ENCODE measurements around the gene RPGR. TPM values are rescaled to one million over a fixed set of nuclear protein-coding genes. Genes with fewer than 3 reads are reported as not detected.

The RPGR gene, protein sequence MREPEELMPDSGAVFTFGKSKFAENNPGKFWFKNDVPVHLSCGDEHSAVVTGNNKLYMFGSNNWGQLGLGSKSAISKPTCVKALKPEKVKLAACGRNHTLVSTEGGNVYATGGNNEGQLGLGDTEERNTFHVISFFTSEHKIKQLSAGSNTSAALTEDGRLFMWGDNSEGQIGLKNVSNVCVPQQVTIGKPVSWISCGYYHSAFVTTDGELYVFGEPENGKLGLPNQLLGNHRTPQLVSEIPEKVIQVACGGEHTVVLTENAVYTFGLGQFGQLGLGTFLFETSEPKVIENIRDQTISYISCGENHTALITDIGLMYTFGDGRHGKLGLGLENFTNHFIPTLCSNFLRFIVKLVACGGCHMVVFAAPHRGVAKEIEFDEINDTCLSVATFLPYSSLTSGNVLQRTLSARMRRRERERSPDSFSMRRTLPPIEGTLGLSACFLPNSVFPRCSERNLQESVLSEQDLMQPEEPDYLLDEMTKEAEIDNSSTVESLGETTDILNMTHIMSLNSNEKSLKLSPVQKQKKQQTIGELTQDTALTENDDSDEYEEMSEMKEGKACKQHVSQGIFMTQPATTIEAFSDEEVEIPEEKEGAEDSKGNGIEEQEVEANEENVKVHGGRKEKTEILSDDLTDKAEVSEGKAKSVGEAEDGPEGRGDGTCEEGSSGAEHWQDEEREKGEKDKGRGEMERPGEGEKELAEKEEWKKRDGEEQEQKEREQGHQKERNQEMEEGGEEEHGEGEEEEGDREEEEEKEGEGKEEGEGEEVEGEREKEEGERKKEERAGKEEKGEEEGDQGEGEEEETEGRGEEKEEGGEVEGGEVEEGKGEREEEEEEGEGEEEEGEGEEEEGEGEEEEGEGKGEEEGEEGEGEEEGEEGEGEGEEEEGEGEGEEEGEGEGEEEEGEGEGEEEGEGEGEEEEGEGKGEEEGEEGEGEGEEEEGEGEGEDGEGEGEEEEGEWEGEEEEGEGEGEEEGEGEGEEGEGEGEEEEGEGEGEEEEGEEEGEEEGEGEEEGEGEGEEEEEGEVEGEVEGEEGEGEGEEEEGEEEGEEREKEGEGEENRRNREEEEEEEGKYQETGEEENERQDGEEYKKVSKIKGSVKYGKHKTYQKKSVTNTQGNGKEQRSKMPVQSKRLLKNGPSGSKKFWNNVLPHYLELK
- 6.8 and 14.3 TPM in 2 replicates for polyA plus RNA-seq (2014; cell fraction: cytosol; rRNA removed)
- polyA plus RNA-seq (2014; cell fraction: nucleus; rRNA removed): 12.9 and 16.3 TPM in 2 replicates

DNA sequence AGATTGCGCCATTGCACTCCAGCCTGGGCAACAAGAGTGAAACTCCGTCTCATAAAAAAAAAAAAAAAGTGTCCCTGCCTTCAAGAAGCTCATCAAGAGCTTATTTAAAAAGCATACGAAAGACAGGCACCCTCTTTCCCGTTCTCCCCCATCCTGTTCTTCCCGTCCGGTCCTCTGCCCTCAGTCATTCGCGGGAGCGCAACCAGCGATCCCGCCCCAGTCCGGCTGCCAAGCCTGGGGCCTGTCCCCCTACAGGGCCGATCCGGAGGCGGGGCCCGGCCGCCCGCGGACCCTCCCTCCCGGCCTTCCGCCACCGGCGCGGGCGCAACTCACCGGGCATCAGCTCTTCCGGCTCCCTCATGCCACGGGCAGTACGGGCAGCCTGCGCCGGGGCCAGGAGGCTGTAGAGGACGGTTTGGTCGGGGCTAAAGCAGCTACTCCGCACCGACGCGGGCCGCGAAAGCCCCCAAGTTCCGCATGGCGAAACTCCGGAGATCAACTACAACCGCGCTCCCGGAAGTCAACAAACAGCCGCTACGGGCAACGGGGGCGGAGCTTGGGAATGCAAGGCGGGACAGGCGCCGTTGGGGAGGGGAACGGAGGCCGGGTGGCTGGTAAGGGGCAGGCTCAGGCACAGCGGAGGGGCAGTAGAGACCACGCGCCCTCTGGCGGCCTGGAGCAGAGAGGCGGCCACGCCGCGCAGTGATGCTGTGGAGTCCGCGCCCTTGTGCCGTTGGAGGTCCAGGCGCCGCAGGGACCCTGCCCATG, at the start of gene RPGR:
Gene RPGR, minus strand, starts transcription at position 503 of the 768 bp plus-strand sequence. Its CDS starts 142 bp downstream, at position 361.
- DNase-seq (ENCODE audit: low spot score): peak; percentile 91

DNA sequence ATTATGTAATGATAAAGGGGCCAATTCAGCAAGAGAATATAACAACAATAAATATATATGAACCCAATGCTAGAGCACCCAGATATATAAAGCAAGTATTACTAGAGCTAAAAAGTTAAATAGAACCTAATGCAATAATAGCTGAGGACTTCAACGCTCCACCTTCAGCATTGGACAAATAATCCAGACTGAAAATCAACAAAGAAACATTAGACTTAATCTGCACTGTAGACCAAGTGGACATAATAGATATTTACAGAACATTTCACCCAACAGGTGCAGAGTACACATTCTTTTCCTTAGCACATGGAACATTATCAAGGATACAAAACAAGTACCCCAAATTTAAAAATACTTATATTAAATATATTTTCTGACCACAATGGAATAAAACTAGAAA, 49.4 kb upstream of the RPGR start:
- DNase-seq (ENCODE audit: low spot score): no peak

DNA sequence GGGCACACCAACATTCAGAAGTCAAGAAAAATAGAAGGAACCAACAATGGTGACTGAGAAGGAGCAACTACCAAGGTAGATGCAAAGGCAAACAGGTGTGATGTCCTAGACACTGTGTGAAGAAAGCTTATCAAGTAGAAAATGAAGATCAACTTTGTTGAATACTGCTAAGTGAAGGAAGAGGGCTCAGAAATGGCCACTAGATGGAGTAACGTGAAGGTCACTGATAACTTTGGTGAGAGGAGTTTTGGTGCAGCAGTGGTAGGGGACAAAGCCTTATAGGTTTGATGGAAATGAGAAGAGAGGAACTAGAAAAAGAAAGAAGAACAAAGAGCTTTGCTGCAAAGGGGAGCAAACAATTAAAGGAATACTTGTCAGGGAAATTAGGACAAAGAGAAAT, 48.6 kb upstream of the RPGR start:
- no peak for DNase-seq (ENCODE audit: low spot score)

DNA sequence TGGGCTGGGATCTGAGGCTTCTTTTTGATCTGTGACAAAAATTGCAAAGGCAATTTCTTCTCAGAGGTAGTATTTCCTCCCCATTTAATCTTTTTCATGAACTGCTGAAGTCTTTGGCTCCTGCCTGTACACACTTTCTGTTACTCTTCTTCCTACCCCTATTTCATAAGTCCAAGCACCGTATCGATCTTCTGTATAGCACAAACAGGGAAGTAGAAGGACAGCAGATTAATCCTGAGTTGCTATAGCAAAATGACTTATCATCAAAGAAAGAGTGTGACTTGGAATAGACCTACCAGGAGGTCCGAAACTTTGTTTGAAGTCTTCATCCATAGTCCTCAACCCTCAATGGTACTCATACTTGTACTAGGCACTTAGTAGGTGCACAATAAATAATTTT, 47.1 kb upstream of the RPGR start:
- DNase-seq (ENCODE audit: low spot score): no peak

DNA sequence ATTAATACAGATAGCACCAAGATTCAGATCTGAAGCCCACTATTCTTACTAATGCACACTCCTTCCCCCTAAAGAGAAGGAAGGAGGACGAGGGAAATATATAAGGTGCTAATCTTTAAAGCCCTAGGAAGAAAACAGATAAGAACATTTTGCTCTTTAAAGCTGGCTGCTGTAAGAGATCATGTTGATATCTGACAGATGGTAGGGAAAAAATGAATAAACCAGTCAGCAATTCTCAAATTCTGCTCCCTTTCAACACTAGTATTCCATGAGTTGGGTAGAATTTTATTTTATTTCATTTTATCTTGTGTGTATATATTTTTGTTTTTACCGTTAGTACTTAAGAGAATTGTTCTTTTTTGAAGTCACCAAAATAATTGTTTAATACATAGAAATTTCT, 44.3 kb upstream of the RPGR start:
- no peak for DNase-seq (ENCODE audit: low spot score)

DNA sequence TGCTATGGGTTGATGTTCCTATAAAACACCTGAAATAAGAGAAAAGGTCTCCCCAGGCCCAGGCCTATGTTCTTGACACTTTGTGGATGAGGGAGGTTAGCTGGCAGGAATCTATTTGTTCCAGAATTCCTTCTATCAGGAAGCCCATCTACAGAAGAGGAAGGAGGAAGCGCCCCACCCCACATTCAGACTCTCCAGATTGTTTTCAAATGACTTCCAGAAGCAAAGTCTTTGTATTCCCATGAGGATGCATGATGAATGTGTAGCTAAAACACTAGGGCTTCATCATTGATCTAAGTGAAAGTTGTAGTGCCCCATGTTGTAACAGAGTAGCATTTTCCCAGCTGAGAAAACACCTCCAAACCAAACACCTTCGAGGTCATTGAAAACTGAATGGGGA, 41.5 kb upstream of the RPGR start:
- no peak for DNase-seq (ENCODE audit: low spot score)

DNA sequence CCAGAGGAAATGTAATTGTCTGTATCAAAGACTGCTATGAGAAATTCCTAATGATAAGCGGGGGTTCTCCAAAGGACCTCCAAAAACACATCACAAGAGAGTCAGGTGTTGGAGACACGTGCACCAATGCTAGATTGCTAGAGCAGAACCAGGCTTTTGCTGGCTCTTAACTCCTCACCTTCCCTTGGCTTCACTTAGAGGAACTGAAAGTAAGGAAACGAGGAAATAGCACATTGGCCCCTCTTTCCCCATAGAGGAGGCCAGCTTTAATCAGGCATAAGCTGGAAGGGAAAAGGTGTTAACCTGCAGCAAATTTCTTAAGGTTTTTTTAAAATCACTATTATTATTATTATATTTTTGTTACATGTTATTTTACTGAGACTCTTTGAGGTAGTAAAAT, 38.6 kb upstream of the RPGR start:
- DNase-seq (ENCODE audit: low spot score): no peak

DNA sequence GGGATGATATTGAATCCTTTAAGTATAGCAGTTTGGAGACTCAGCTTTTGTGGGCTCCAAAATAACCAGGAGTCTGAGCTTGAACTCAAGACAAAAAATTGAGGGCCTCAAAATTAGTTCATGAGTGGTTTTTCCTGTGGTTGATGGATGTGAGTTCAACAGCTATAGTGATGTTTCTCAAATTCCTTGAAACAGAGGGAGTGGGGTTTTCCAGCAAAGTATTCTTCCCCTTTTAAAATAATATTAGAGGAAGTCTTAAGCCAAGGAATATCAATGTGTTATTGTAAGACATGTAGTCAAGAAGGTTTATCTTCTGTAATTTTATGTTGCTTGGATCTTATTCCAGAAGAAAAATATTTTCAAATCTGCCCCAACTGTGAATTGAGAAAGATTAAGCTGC, 35.7 kb upstream of the RPGR start:
- no peak for DNase-seq (ENCODE audit: low spot score)

DNA sequence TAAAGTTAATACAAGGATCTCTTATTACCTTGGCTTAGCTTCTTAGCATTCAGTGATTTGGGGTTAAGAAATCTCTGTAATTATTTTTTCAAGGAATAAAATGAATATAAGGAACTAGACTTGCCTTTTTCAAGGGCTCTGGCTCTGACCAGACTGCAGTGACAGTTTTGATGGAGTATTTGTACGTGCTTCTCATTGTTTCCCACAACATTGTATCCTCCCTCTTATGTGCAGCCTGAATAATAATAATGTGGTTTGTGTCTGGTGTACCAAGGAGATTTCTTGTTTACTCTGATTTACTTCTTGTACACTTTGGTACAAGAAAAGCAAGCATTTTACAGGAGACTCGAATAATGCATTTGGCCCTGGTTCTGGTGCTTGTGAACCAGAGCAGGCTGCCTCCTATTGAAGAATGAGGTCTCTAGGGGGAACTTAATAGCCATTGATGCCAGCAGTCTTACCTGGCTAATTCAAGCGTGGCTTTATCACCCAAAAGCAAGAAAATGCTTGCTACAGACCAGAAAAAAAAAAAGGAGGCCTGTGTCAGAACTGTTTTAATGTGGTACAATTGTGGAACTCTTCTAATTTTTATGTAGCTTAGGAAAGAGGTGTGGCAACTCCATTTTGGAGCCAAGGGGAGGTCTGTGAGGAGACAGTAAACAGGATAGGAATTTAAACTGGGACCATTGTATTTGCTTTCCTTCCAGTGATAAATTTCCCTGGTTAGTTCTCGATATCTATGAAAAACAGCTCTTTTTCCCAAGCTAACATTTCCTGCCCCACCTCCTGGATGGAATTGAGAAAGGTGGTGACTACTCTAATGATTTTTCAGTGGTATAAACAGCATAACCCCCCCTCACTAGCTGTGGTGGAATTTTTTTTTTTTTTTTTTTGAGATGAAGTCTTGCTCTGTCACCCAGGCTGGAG, 30.7 kb upstream of the RPGR start:
- DNase-seq (ENCODE audit: low spot score): no peak

DNA sequence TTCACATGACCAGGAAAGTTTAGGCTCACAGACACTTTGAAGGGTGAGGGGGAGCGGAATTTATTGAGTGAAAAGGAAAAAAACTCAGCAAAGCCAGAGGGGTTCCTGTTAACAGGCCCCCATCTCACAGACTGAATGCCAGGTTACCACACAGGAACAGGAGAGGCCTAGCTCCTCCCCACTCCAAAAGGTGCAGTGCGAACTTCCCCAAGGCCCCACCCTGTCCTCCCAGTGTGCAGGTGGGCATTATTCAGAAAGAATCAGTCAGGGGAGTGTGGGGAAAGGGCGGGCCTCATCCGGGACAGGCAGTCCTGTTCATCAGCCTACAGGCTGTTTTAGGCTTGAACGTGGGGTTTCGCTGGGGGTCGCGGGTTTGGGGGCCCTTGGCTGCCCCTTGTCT, 29.1 kb upstream of the RPGR start:
- DNase-seq (ENCODE audit: low spot score): no peak

DNA sequence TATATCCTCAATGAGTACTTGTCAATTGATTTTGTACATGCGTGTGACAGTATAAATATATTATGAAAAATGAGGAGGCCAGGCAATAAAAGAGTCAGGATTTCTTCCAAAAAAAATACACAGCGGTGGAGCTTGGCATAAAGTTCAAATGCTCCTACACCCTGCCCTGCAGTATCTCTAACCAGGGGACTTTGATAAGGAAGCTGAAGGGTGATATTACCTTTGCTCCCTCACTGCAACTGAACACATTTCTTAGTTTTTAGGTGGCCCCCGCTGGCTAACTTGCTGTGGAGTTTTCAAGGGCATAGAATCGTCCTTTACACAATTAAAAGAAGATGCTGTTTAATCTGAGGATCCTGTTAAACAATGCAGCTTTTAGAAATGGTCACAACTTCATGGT, 25.1 kb upstream of the RPGR start, which contains the start of gene OTC:
Gene OTC, plus strand, starts transcription at position 243 of the 400 bp plus-strand sequence. Its CDS starts 93 bp downstream, at position 336.
- DNase-seq (ENCODE audit: low spot score): no peak

DNA sequence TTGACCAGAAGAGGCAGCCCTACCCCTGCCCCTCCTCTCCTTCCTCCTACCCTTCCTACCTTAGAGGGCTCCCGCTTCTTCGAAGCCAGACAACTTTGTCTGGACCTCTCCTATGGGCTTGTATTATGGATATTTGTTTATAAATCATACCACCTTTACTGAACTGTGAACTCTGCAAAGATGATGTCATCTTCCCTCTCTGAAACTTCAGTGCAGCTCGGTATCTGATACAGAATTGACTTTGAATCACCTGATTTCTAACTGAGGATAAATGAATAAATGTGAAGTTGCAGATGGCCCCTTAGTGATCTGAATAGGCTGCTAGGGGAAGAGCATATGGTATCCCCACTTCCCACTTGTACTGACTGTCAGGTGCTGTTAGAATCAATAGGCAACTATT, 24.0 kb upstream of the RPGR start:
- no peak for DNase-seq (ENCODE audit: low spot score)

DNA sequence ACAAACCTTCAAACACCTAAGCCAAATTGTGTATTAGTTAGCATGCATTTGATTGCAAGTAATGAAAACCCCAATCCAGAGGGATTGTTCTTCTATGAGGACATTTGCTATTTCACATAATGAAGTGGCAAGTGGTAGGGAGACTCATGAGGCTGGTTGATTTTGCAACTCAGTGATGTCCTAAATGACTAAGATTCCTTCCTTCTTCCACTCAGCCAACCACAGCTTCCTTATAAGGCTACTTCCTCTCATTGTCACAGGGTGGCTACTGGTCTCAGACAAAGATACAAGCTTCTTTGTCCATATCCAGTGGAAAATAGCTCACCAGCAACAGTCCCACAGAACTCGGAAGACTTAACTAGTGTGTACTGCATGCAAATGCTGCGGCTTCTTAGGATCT, 19.8 kb upstream of the RPGR start:
- no peak for DNase-seq (ENCODE audit: low spot score)

DNA sequence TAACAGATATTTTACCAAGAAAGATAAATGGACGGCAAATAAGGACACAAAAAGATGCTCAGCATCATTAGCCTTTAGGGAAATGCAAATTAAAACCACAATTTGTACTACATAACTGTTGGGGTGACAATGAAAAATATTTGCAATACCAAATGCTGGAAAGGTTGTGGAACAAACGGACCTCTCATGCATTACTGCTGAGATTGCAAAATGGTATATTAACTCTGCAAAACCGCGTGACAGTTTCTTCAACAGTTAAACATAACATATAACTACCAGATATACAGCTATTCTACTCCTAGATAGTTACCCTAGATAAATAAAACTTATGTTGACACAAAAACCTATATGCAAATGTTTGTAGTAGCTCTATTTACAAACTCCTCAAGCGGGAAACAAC, 18.8 kb upstream of the RPGR start:
- no peak for DNase-seq (ENCODE audit: low spot score)

DNA sequence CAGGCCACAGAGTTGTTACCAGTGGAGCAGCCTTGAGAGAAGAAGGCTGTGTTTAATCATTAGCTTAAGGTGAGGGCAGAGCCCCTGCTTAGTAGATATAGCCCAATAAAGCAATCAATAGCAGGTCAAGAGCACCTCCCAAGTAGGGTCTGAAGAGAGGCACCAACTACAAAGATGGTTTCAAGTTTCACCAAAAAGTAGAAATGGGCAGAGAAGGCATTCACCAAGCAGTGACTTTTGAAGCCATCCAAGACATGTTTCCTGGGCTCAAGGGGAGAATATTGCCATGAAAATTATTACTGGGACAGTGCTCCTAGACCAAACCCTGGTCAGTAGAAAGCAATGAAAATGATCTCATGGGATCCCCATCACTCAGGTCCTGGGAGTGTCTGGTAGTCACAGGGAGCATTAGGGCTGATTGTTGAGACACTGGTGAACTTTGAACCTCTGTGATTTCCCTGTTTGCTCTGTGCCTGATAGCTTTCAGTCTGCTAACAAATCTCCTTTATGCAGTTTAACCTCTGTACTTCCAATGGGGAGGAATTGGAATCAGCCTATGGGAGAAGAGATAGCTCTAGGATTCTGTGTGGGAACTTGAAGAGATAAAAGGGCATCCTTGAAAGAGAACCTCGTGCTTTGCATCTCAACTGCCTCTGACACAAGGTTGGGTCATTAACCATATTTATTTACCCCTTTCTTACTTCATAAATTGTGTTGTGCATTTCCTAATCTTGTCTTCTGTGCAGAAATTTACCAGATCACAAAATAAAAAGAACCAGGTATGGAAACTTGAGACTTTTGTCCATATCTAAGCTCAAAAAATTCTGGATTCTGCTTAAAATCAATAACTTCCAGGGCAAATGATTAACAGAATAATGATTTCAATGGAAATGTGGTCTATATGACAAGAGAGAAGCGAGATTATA, 15.8 kb upstream of the RPGR start:
- DNase-seq (ENCODE audit: low spot score): no peak

DNA sequence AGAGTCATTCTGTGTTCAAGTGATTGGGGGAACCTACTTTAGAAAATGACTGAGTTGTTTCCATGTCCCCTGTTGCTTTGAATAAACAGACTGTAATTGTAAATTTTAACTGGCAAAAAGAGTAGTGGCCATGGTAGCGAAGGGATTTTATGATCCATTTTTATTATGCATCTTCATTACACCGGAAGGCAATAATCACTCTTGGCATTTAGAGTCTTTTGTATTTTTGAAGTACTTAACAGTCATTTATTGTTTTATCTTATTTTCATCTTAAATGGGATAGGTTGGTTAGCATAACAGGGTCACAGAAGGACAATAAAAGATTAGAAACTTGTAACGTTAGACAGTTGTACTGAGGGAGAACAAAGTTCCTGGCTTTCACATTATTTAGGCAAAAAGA, 14.1 kb upstream of the RPGR start:
- no peak for DNase-seq (ENCODE audit: low spot score)

DNA sequence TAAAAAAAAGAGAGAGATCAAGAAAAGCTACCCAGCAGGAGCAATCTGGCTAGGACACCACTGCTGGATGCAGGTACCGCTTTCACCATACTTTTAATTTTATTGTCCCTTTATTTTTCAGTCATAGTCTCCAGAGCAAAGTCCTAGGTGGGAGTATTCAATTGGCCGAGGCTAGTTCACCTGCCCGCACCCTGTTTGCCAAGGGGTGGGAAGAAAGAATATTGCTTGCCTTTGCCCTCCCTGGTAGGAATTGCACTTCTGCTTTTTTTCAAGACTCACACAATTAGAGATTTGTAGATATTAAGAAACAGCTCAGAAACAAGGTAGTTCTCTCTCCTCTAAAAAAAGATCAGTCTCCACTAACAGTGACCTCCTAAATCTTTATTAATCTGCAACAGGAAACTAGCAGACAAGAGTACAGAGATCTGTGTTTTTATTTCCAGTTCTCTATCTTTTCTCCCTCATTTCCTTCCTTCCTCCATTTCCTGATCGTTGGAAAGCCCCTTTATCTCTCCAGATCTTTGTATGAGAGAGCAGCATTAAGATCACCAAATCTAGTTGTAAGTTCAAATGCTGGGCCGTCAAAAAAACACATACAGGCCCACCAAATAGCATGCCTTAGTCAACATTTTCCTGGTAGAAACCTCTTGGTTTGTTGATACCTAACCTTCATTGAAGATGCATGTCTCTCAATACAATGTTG, 9.4 kb upstream of the RPGR start:
- no peak for DNase-seq (ENCODE audit: low spot score)

DNA sequence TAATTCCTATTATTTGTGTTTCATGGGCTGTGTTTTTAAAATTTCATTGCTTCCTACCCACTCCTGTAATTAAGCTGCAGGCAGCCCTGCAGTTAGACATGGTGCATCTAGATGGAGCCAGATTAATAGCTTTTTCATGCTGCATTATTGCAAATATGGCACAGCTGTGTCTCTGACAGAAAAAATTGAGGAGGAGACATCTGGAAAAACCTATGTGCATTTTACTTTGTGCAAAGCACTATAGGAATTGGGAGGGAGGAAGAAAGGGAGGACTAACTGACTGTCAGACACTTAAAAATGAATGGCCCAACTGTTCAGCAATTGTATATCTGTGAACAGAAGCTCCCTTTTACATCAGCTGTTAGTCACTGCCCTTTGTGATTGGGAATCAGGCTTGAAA, 8.1 kb upstream of the RPGR start:
- no peak for DNase-seq (ENCODE audit: low spot score)

All from SK-N-DZ (cell line).